B cell (primary cell): Measurements from ENCODE around the gene MDH2. TPM values are rescaled to one million over a fixed set of nuclear protein-coding genes. Genes with fewer than 3 reads are reported as not detected.
"Not testable (repeated sequence)": the region's sequence is repeated elsewhere in the genome, so short reads cannot be mapped to it uniquely, and the experiment has no call there.

Experiments used
- ATAC-seq: fragments of 200-7000 bp; cut with Tn5 transposase; one replicate; pipeline ENCODE4 v1.10.0; 2021; ENCODE audit warnings: low read depth, mild to moderate bottlenecking, moderate number of reproducible peaks, moderate library complexity
- CTCF ChIA-PET: fragments of 350-600 bp; sonication (Branson Sonifier 250); formaldehyde crosslinking; loops from one replicate; lab custom pipeline; 2021; ENCODE audit warnings: antibody characterized with exemption, inconsistent platforms; lab: Charles Lee
- POLR2A ChIA-PET: fragments of 350-600 bp; sonication (Branson Sonifier 250); formaldehyde crosslinking; loops from one replicate; lab custom pipeline; 2021; ENCODE audit warnings: antibody characterized with exemption; lab: Charles Lee
- DNase-seq: peaks from one replicate; pipeline ENCODE4 v3.0.0; 2013
- H2AFZ ChIP-seq: 2 replicates; pipeline ENCODE4 v1.6.1; 2012; ENCODE audit warnings: mild to moderate bottlenecking, low read depth, low read length; ENCODE audit not compliant: insufficient read depth, poor library complexity, severe bottlenecking
- H3K27ac ChIP-seq, 2 donors: 1 replicate in 1 of 2; 2 replicates in 1 of 2; pipeline ENCODE4 v1.5.1; 2012 to 2013; ENCODE audit warnings: low read length in 2 of 2, mild to moderate bottlenecking in 2 of 2, moderate library complexity in 1 of 2
- H3K27me3 ChIP-seq, 4 experiments: fragments of 200-600 bp in 1 of 4; sonication (generic) in 1 of 4; replicated peaks in 1 of 4; 1 replicate in 2 of 4; 2 replicates in 2 of 4; pipeline versions ENCODE4 v1.6.1 to v1.7.0; 2013 to 2016; ENCODE audit warnings: low read length in 3 of 4, mild to moderate bottlenecking in 2 of 4, mixed read lengths in 1 of 4, moderate library complexity in 1 of 4; ENCODE audit not compliant: insufficient read depth in 4 of 4, control insufficient read depth in 3 of 4; ENCODE audit errors: control extremely low read depth in 1 of 4
- H3K36me3 ChIP-seq, 2 experiments: replicated peaks in 1 of 2; 1 replicate in 1 of 2; 2 replicates in 1 of 2; pipeline versions ENCODE4 v1.6.1 to v1.7.1; 2013; ENCODE audit warnings: low read length in 1 of 2; ENCODE audit not compliant: insufficient read depth in 2 of 2, control insufficient read depth in 1 of 2; ENCODE audit errors: control extremely low read depth in 1 of 2, extremely low read depth in 1 of 2
- H3K4me1 ChIP-seq, 2 donors: fragments of 200-600 bp in 1 of 2; sonication (generic) in 1 of 2; 1 replicate in 1 of 2; 2 replicates in 1 of 2; pipeline versions ENCODE4 v1.5.1 to v1.6.1; 2013 to 2017; ENCODE audit warnings: low read length in 2 of 2; ENCODE audit not compliant: control insufficient read depth in 2 of 2, insufficient read depth in 2 of 2
- H3K4me2 ChIP-seq: replicated peaks from 2 replicates; pipeline ENCODE3; 2012; ENCODE audit warnings: mild to moderate bottlenecking, low read depth, low read length; ENCODE audit not compliant: poor library complexity, severe bottlenecking
- H3K4me3 ChIP-seq, 5 experiments: fragments of 200-600 bp in 1 of 5; sonication (generic) in 1 of 5; 1 replicate in 3 of 5; 2 replicates in 2 of 5; pipeline versions ENCODE4 v1.5.1 to v1.7.0; 2011 to 2016; ENCODE audit warnings: low read length in 4 of 5, mild to moderate bottlenecking in 4 of 5, low read depth in 2 of 5, control low read depth in 1 of 5, moderate library complexity in 1 of 5; ENCODE audit not compliant: insufficient read depth in 1 of 5; ENCODE audit errors: control extremely low read depth in 1 of 5, extremely low read depth in 1 of 5
- H3K79me2 ChIP-seq: fragments of 200-600 bp; sonication (generic); one replicate; pipeline ENCODE4 v1.6.0; 2016; ENCODE audit warnings: low read length; ENCODE audit not compliant: control insufficient read depth, insufficient read depth
- H3K9ac ChIP-seq: fragments of 200-600 bp; sonication (generic); 2 replicates; pipeline ENCODE4 v1.6.1; 2017; ENCODE audit warnings: mild to moderate bottlenecking, low read length, moderate library complexity
- H3K9me3 ChIP-seq, 3 donors: one replicate each; pipeline versions ENCODE4 v1.6.1 to v1.7.1; 2013; ENCODE audit warnings: low read length in 2 of 3; ENCODE audit not compliant: control insufficient read depth in 2 of 3, insufficient read depth in 1 of 3; ENCODE audit errors: control extremely low read depth in 1 of 3
- H4K20me1 ChIP-seq: 2 replicates; pipeline ENCODE4 v1.6.0; 2012; ENCODE audit warnings: mild to moderate bottlenecking, low read length; ENCODE audit not compliant: insufficient read depth, control insufficient read depth, poor library complexity, severe bottlenecking
- H3K27ac Mint-ChIP-seq: one replicate; pipeline ENCODE4 v1.8.0; 2021; ENCODE audit warnings: mixed read lengths
- H3K27me3 Mint-ChIP-seq: one replicate; pipeline ENCODE4 v1.8.0; 2021; ENCODE audit warnings: mixed read lengths
- H3K4me1 Mint-ChIP-seq: one replicate; pipeline ENCODE4 v1.8.0; 2021; ENCODE audit warnings: mixed read lengths
- H3K4me3 Mint-ChIP-seq: one replicate; pipeline ENCODE4 v1.8.0; 2021; ENCODE audit warnings: mixed read lengths
- H3K9me3 Mint-ChIP-seq: one replicate; pipeline ENCODE4 v1.8.0; 2022; ENCODE audit warnings: mixed read lengths; ENCODE audit not compliant: insufficient read depth
- EZH2 ChIP-seq: IDR thresholded peaks from 2 replicates; pipeline ENCODE4 v1.6.1; 2012; ENCODE audit warnings: borderline replicate concordance, low read depth, mild to moderate bottlenecking, moderate library complexity, low read length; ENCODE audit not compliant: insufficient read depth, poor library complexity, severe bottlenecking
- WGBS: methylation state at CpG from one replicate; pipeline ENCODE4 v1.1.5; 2013; ENCODE audit warnings: missing lambda C conversion rate; ENCODE audit not compliant: insufficient coverage; 5-methylcytosine and 5-hydroxymethylcytosine counted together
- intact Hi-C: fragments of 100-400 bp; cut with micrococcal nuclease; formaldehyde crosslinking; loops from one replicate; pipeline ENCODE4 v1.10.0; 2022
- polyA plus RNA-seq: library from polyadenylated mRNA; depleted of rRNA; stranded (reverse); fragments of >200 nt; gene quantifications from 2 replicates; pipeline ENCODE4 v1.2.3, GENCODE V29; 2012
- total RNA-seq, 2 donors: library from RNA; stranded (reverse); fragments of 120-200 nt in 1 of 2; gene quantifications; 1 replicate in 1 of 2; 2 replicates in 1 of 2; pipeline versions ENCODE4 v1.2.3 to v1.2.4, GENCODE V29; 2013 to 2022
- TF ChIP-seq, protein P1 (sequence below): fragments of 200-600 bp; IDR thresholded peaks from one replicate; pipeline ENCODE4 v1.8.0; 2022; ENCODE audit warnings: antibody characterized with exemption, mild to moderate bottlenecking

MDH2 gene
- total and polyA plus RNA-seq, 2 donors (not counting 1 experiment from before 2014, with no cell fraction given): 76.9 to 77.2 TPM

DNA sequence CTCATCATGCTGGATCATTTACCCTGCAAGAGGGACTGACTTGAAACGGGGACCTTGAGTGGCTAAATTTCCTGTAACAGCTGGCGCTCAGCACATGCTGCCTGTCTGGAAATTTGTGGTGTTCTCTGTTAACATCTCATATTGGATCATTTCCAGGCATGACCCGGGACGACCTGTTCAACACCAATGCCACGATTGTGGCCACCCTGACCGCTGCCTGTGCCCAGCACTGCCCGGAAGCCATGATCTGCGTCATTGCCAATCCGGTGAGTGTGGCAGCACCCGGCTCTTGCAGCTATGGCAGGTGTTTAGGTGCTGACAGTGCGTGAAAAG lies 9.9 kb downstream of the MDH2 start:
- ChIA-PET CTCF (no interaction called here), POLR2A (no interaction called here)
- Histone ChIP-seq H3K27me3 (no peaks in the 10 kb centered on the region), H3K27ac (no peak overlapping the region), H3K4me1 (no peaks in the 10 kb centered on the region), H3K79me2 (peaks cover 7% of the 10 kb centered on the region), H3K4me3 (no peak overlapping the region), H3K9me3 (no peaks in the 10 kb centered on the region), H2AFZ (no peak overlapping the region), H3K36me3 (peaks cover 12 to 90% of the 10 kb centered on the region in 2 experiments), H4K20me1 (peaks cover 25% of the 10 kb centered on the region), H3K9ac (no peak overlapping the region), H3K4me2 (no peak overlapping the region)
- H3K4me1 Mint-ChIP-seq: peaks cover 3% of the 10 kb centered on the region
- no peaks in the 10 kb centered on the region for H3K27me3 Mint-ChIP-seq
- H3K4me3 Mint-ChIP-seq: no peak overlapping the region
- intact Hi-C loops: no loop called here
- TF ChIP-seq EZH2: no peak
- TF ChIP-seq, protein P1, sequence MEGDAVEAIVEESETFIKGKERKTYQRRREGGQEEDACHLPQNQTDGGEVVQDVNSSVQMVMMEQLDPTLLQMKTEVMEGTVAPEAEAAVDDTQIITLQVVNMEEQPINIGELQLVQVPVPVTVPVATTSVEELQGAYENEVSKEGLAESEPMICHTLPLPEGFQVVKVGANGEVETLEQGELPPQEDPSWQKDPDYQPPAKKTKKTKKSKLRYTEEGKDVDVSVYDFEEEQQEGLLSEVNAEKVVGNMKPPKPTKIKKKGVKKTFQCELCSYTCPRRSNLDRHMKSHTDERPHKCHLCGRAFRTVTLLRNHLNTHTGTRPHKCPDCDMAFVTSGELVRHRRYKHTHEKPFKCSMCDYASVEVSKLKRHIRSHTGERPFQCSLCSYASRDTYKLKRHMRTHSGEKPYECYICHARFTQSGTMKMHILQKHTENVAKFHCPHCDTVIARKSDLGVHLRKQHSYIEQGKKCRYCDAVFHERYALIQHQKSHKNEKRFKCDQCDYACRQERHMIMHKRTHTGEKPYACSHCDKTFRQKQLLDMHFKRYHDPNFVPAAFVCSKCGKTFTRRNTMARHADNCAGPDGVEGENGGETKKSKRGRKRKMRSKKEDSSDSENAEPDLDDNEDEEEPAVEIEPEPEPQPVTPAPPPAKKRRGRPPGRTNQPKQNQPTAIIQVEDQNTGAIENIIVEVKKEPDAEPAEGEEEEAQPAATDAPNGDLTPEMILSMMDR: no peak
- WGBS: 96% methylated on average over 11 of the region's 11 CpGs
- no peaks in the 10 kb centered on the region for H3K9me3 Mint-ChIP-seq
- ATAC-seq: no peak
- H3K27ac Mint-ChIP-seq: no peak overlapping the region
- no peak for DNase-seq

DNA sequence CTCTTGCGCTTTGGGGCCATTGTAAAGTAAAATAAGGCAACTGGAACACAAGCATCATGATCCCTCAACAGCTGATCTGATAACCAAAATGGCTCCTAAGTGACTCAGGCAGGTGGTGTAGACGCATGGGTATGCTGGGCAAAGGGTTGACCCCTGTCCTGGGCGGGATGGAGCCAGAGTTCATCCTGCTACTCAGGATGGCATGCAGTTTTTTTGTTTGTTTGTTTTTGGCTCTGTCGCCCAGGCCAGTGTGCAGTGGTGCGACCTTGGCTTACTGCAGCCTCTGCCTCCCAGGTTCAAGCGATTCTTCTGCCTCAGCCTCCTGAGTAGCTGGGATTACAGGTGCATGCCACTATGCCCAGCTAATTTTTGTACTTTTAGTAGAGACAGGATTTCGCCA lies 10.8 kb downstream of the MDH2 start:
- WGBS: 97% methylated on average over 6 of the region's 7 CpGs
- H3K9me3 Mint-ChIP-seq, ATAC-seq, CTCF ChIA-PET, H3K9ac ChIP-seq, H3K4me1 ChIP-seq, H3K27me3 ChIP-seq, H3K4me2 ChIP-seq, H3K27ac Mint-ChIP-seq, H3K79me2 ChIP-seq, intact Hi-C loops, H3K4me1 Mint-ChIP-seq, H2AFZ ChIP-seq, H3K27ac ChIP-seq, H3K4me3 Mint-ChIP-seq, POLR2A ChIA-PET, H3K4me3 ChIP-seq, H3K9me3 ChIP-seq, DNase-seq, H3K27me3 Mint-ChIP-seq: not testable (repeated sequence)
- Histone ChIP-seq H4K20me1 (peaks cover 30% of the 10 kb centered on the region), H3K36me3 (peaks cover 12 to 89% of the 10 kb centered on the region in 2 experiments)
